NOMO-1 treated with dmso at 0.1 percent for 144 hours (cell line): ENCODE data around the gene UBE3A.

Experiments
- DNase-seq: peaks from one replicate; lab custom pipeline; 2025; ENCODE audit not compliant: unreplicated experiment; lab: John Stamatoyannopoulos, UW

UBE3A gene

DNA sequence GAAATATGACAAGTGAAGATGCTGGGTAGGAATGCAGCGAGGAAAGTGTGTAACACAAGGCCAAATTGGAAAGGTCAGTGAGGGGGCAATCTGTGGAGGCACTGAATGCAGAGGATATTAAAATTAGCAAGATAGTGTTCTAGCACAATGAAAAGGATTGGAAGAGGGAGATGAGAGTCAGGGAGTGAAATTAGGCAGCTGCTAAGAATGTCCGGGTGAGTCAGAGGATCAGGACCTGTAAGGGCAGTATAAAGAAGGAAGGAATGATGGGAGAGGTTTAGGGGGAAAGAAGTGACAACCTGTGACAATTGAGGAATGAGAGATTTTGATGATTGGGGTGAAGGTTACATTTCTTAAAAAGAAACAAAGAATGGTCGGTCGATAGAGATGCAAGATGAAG is 103.5 kb downstream of the UBE3A start:
- no peak for DNase-seq

DNA sequence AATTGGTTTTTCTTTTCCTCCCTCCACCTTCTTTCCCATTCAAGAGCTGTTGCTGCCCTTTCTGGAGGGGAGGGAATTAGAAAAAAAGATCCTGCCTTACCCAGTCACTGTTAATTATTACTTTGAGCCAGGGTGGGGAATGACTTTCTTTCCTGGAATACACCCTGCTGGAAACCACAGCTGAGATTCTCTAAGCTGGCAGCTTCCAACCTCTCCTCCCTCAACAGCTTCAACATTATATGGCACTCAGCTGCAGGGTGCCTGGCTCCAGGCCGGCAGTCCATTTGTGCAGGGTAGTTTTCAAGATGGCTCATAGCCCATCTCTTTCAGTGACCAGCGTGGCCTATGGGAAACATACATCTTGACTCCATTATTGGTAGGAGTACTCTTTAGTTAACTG is 105.8 kb downstream of the UBE3A start:
- no peak for DNase-seq

DNA sequence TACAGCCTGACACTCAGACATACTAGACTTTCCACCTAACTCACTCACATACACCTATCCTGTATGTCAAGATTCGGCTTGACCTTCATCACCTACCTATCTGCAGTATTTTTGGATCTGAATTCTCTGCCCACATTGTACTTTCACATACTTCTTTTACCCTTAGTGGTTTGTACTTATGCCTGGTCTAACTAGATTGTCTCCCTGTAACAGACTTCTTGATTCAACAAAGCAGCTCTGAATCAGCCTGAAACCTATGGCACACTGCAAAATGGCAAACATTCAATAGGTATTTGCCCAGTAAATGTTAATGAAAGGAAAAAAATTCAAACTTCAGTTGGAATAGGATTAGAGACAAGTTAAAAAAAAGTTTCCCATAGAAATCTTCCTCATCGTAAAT is 106.5 kb downstream of the UBE3A start:
- DNase-seq = no peak

DNA sequence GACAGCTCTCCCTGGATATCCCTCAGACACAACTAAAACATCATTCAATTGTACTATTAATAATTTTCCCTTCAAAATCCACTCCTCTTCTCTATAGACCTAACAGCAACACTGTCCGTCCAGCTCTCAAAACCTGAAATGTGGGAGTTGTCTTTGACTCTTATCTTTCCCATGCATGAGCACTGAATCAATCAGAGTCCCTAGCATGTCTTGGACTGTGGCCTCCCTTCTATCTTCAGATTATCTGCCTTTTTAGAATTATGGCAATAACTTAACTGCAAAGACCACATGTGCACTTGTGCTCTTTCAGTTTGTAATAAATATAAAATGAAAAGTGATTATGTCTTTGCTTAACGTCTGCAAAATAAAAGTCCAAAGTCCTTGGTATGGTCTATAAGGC is 107.0 kb downstream of the UBE3A start:
- DNase-seq = no peak

DNA sequence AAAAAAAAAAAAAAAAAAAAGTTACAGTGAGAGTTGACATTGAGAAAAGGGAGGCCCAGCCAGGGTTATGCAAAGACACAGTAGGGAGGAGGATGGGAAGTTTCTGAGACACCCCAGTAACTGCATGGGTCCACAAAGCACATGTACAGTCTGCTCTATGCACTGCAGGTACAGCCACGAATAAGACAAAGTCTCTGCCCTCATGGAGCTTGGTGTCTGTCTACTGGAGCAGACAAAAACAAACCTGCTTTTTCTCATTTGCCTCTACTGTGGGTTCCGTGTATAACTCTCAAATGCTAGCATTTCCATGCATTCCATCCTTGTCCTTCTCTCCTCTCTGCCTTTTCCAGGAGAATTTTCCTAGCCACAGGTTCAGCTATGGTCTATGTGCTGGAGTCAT is 107.4 kb downstream of the UBE3A start:
- DNase-seq = no peak

DNA sequence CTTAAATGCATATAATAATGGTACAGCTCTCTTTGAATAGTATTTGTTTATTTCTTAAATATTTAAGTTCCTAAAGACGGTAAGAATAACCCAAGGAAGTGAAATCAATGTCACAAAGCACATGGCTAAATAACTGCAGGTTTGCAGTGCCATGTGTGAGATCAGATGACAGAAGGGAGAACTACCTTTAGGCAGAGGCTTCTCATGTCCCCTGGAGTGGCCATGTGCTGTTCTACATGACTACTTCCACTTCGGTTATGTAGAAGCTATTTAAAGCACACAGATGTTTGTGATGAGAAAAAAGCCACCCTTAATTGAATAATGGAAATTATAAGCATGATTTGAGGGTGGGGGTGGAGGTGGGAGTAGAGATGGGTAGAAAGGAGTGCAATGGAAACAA is 109.1 kb downstream of the UBE3A start:
- no peak for DNase-seq

DNA sequence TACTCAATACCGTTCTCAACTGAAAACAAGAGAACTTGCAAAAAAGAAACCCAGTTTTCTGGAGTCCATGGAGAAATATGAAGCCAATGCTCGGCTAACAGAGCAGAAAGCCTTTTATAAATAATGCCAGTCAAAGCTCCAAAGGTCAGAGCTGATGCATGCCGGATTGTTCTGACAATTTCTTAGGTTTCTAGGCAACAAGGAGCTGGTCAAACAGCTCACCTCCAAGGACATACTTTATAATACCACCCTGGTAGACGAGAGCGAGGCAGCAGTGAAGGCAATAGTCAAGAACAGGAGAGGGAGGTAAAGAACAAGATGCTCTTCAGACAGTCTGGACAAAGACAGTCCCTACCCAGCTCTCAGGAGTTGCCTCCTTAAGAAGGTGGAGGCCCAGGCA is 111.1 kb downstream of the UBE3A start:
- no peak for DNase-seq

DNA sequence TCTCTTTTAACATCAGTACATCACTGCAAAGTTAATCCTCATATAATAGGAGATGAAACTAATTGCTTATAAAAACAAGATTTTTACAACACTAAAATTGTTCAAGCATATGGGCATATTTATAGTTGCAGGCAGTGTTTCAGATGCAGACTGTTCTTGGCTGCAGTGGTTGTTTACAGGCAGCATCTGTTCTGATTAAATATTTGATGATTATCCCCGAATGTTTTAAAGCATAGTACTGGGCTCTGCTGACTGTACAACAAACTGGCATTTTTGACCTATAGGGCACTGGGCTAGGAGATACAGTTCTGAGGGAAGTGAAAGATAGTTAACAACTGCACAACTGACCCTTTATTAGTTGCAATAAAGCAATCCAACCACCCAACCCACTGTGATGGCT is 113.6 kb downstream of the UBE3A start:
- no peak for DNase-seq

DNA sequence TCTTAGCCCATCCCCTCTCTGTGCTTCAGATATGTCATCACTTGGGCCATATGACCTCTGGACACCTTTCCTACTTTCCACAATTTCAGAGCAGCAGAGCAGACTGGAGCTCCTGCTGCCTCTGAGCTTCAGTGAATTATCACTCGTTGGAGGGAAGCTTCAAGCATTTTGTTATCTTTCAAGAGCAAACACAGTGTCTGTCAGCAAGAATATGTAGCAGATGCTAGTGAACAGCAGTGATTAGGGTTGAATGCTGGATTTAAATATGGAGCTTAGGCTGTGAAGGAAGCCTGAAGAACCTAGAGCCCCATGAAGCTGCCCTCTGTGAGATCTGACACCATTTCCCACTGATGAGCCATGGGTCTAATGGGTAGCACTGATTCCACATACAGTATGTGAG is 115.4 kb downstream of the UBE3A start:
- DNase-seq = no peak

DNA sequence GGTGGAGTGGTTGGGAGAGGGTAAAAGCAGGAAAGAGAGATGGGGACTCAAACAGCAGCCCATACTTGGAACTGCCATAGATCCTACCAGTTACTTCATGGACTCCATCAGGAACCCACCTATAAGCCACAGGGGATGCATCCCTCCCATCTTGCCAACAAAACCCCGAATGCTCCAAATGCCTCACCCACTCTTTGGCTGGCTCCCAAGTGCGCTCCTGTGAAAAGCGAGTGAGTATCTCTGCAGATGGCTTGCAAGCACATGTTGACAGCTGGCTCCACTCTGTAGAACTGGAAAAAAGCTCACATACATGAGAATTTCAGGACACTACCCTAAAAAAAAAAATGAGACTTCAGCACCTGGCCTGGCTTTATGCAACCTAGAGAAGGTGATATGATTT is 151.0 kb downstream of the UBE3A start:
- DNase-seq = no peak
